ENCODE data around the gene IFNAR1.

The IFNAR1 gene

DNA sequence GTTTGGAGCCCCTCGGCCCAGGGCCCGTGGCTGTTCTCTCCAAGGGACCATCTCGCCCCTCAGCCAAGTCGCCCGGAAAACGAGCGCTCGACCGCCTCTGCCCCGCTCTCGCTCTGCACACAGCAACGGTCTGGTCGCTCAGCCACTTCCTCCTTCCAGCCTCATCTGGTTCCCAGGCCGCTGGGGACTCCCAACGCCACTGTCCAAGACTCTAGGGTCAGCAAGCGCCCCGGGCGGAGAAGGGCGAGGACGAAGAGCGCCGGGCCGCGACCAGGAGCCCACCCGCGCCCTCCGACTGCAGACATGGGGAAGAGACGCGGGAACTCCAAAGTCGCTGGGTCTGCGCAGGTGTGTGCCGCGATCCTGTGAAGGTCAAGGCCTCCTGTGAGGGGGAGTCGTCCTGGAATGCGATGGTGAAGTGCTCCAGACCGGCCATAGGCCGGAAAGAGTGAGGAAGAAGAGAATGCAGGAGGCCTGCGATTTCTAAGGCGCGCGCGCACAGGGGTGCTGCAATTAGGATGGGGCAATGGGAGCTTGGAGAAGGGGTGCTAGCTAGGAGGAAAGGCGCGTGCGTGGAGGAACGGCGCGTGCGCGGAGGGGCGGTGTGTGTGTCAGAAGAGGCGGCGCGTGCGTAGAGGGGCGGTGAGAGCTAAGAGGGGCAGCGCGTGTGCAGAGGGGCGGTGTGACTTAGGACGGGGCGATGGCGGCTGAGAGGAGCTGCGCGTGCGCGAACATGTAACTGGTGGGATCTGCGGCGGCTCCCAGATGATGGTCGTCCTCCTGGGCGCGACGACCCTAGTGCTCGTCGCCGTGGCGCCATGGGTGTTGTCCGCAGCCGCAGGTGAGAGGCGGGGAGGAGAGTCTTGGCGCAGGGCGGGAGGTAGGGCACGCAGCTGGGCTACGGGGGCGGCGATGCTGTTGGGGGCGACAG lies at the start of gene IFNAR1:
Gene IFNAR1 (plus strand): TSS at position 680 of the 931 bp plus-strand sequence. CDS start 86 bp downstream, at position 766.
- in situ Hi-C loops (cut with HindIII; ENCODE audit: low pct_unique_long_range_greater_than_20kb, low sequenced_read_pairs), result no loop called here
- peak; percentile 91 to 97 for DNase-seq (ENCODE audit: low read depth in 1 of 2, low spot score in 1 of 2)

DNA sequence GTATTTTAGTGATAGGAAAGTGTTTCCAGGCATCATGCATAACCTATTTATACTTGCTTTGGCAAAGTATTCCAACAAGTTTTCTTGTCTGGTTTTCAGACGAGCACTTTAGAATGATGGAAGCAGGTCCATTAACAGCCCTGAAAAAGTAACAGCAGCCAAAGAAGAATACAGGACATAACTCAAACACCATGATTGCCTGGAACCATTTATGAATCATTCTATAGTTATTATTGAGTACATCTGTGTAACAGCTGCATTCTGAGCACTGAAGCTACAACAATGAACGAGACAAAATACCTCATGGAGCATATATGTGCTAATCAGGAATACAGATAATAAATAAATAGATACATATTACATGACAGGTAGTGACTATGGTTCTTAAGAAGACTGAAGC lies 46.0 kb upstream of the IFNAR1 start:
- no peak for TF ChIP-seq JUND (IDR thresholded peaks at IDR 0.05; ENCODE audit: low read depth)
- in situ Hi-C loops (cut with HindIII; ENCODE audit: low pct_unique_long_range_greater_than_20kb, low sequenced_read_pairs), result no loop called here
- DNase-seq (ENCODE audit: low read depth in 1 of 2, low spot score in 1 of 2), result no peak

More for the DNA sequence above, at the start of gene IFNAR1:
- no peak for TF ChIP-seq JUND (IDR thresholded peaks at IDR 0.05; ENCODE audit: low read depth)

DNA sequence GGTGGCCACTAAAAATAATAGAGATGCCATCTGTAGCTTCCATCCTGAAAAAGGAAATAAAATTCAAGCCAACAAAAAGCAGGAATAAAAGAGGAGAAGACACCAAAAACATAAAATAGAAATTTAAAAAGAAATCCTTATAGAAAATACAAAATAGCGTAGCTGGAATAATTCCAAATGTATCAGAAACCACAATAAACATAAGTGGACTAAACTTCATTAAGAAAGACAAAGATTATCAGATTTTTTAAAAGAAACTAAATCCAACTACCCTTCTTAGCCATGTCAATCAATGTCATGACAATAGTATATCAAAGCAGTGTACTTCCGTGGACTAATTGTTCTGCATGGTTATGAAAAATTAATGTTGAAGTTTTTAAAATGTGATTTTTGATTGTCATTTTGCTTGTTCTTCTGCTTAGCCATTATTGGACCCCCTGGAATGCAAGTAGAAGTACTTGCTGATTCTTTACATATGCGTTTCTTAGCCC lies 45.4 kb upstream of the IFNAR1 start:
- DNase-seq (ENCODE audit: low read depth in 1 of 2, low spot score in 1 of 2), result no peak
- in situ Hi-C loops (cut with HindIII; ENCODE audit: low pct_unique_long_range_greater_than_20kb, low sequenced_read_pairs), result no loop called here
- no peak for TF ChIP-seq JUND (IDR thresholded peaks at IDR 0.05; ENCODE audit: low read depth)

DNA sequence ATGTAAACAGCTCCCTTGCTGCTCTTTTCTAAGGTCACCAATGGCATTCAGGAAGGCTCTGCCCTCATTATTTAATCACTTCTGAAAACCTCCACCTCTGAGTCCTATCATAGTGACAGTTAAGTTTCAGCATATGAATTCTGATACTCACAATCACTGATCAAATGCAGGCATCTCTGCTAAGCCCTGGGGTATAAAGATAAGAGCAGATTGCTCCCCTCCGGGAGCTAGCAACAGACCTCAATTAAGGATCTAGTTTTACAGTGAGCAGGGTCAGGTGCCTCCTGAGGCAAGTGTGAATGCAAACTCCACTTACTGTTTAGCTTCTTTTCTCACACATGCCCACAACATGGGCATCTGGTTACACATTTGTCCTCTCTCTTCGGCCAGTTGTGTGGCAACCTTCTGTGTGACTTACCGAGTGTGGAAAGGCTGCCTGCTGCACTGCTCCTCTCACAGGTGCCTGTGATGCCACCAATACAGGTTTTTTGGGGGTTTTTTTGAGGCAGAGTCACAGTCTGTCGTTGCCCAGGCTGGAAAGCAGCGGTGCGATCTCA lies 43.6 kb upstream of the IFNAR1 start:
- no peak for TF ChIP-seq JUND (IDR thresholded peaks at IDR 0.05; ENCODE audit: low read depth)
- no peak for DNase-seq (ENCODE audit: low read depth in 1 of 2, low spot score in 1 of 2)
- in situ Hi-C loops (cut with HindIII; ENCODE audit: low pct_unique_long_range_greater_than_20kb, low sequenced_read_pairs), result no loop called here

DNA sequence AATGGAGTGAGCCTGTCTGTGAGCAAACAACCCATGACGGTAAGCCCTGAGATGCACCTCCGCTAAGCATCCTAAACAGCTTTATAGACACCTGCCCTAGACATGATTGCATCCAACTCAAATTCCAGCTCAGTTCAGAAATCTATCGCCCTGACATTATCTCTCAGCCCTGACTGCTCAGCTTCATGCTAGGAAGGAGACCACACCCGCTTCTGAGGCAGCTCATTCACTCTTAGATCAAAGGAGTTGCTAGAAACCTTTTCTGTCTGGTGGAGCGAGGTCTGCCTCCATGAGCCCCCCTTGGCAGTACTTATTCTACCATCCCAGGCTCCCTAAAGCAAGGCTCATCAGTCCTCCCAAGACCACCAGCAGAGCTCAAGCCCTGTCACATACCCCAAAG lies 41.6 kb upstream of the IFNAR1 start:
- no peak for TF ChIP-seq JUND (IDR thresholded peaks at IDR 0.05; ENCODE audit: low read depth)
- in situ Hi-C loops (cut with HindIII; ENCODE audit: low pct_unique_long_range_greater_than_20kb, low sequenced_read_pairs), result no loop called here
- DNase-seq (ENCODE audit: low read depth in 1 of 2, low spot score in 1 of 2), result no peak

DNA sequence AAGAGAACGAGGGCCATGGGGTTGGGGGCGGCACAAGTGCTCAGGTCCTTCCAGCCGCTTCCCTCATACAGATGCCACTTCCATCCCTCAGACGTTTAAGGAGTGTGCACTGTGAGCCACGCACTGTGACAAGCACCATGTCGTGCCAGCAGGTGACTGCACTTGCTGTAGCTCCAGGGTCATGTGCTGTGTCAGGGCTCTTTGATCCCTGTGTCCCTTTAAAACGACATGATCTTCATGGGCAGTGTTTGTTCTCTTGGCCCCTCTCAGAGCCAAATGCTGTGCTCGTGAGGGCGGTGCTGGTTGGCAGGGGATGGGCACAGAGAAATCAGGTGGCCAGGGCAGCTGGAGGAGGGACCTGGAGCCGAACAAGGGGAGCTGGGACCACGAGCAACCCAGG lies 38.7 kb upstream of the IFNAR1 start:
- in situ Hi-C loops (cut with HindIII; ENCODE audit: low pct_unique_long_range_greater_than_20kb, low sequenced_read_pairs), result no loop called here
- TF ChIP-seq JUND (IDR thresholded peaks at IDR 0.05; ENCODE audit: low read depth), result no peak
- DNase-seq (ENCODE audit: low read depth in 1 of 2, low spot score in 1 of 2), result no peak

DNA sequence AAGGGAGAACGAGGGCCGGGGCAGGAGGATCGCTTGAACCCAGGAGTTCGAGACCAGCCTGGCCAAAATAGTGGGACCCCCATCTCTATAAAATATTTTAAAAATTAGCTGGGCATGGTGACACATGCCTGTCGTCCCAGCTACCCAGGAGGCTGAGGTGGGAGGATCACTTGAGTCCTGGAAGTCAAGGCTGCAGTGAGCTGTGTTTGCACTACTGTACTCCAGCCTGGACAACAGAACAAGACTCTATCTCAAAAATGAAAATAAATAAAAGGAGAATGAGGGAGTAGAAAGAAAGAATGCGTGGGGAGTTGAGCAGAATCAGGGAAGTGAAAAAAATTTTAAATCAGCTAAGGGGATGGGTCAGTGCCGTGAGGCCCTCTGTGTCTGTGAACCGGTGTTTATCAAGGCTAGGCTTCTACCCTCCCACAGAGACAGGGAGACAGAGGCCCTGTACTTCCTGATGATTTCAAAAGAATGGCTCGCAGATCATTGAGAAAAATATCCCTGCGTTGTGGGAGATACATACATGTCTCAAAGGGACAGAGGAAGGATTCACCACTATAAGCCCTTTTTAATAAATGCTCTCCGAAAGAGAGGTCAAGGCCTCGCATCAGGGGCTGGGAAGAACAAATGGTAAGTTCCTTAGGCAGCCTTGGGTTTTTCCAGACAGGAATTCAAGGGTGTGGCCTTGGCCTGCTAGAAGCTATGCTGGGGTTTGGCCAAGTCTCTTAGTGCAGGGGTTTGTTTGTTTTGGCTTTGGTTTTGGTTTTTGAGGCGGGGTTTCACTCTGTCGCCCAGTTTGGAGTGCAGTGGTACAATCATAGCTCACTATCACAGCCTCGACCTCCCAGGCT lies 37.9 kb upstream of the IFNAR1 start:
- in situ Hi-C loops (cut with HindIII; ENCODE audit: low pct_unique_long_range_greater_than_20kb, low sequenced_read_pairs), result no loop called here
- peak in 1 of 2 experiments; percentile 16 for DNase-seq (ENCODE audit: low read depth in 1 of 2, low spot score in 1 of 2)
- no peak for TF ChIP-seq JUND (IDR thresholded peaks at IDR 0.05; ENCODE audit: low read depth)

DNA sequence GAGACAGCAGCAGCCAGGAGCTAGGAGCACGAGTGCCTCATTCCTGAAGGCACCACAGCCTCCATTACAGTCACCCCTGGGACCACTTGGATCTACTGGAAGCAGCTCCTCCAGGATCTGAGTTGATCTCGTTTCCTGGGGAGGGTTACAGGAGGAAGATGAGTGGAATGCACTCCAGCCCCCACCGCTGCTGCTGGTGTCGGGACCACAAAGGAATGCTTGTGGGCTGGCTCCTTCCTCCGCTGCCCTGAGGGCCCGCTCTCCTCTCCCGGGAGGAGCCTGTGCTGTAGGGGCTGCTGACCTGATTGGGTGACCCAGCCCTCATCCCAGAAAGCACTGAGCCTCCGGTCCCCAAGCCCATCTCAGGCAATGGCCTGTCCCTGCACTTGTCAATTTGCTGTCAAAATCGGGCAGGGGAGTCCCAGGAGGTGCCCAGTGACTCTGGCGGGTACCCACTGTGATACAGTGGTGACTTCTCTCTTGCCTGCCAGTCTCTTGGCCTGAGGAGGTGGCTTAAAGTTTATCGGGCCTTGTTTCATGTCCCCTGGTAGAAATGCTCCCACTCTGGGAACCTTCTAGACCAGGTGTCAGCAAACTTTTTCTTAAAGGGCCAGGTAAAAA lies 35.5 kb upstream of the IFNAR1 start:
- DNase-seq (ENCODE audit: low read depth in 1 of 2, low spot score in 1 of 2), result no peak
- no peak for TF ChIP-seq JUND (IDR thresholded peaks at IDR 0.05; ENCODE audit: low read depth)
- in situ Hi-C loops (cut with HindIII; ENCODE audit: low pct_unique_long_range_greater_than_20kb, low sequenced_read_pairs), result no loop called here

DNA sequence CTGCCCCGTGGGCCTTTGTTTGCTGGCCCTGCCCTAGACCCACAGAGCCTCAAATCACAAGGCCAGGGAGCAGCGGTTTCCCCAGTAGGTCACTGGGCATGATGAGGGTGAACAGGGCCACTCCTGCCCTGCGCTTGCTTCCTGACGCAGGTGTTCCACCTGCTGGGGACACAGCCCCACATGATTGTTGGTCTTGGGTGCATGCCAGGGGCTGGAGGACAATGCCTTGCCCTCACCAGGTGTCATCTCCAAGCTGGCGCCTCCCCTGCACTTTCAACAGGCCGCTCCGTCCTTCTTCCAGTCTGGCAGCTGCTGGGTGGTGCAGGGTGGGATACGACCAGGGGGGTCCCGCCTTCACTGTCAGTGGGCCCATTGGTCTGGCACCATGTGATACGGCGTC lies 34.3 kb upstream of the IFNAR1 start:
- in situ Hi-C loops (cut with HindIII; ENCODE audit: low pct_unique_long_range_greater_than_20kb, low sequenced_read_pairs), result no loop called here
- no peak for DNase-seq (ENCODE audit: low read depth in 1 of 2, low spot score in 1 of 2)
- TF ChIP-seq JUND (IDR thresholded peaks at IDR 0.05; ENCODE audit: low read depth), result no peak

DNA sequence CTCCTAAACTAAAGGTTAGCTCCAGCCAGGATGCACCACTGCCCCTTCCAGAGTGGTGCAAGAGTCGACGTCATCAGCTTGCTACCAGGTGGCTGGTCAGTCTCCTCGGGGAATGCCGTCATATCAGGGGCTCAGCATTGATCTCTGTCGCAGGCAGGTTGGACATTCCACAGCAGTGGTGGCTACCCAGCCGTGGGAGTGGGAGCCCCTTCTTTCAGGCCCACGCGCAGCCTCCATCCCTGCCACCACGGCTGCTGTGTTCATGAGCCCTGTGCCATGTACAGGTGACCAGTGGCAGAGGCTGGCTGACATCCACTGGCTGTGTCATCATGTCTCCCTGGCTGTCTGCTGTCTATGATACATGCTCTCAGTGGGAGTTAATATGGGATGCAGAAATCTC lies 33.1 kb upstream of the IFNAR1 start:
- TF ChIP-seq JUND (IDR thresholded peaks at IDR 0.05; ENCODE audit: low read depth), result no peak
- DNase-seq (ENCODE audit: low read depth in 1 of 2, low spot score in 1 of 2), result no peak
- in situ Hi-C loops (cut with HindIII; ENCODE audit: low pct_unique_long_range_greater_than_20kb, low sequenced_read_pairs), result no loop called here

DNA sequence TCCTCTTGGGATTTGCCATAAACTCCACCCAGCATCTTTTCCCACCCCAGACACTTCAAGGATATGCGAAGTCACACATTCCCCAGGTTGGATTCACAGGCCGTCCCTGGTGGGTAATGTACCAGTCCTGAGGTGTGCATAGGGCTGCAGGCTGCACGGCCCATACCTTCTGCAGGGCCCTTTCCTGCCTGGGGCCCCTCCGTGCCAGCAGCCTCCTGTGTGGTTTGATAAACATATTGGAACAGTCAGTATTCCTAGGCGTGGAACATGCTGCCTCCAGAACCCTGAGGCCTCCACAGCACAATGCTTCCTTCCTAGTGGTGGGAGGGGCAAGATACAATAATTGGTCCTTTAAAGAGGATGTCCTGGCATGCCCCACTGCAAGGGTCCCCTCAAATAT lies 32.0 kb upstream of the IFNAR1 start:
- no peak for TF ChIP-seq JUND (IDR thresholded peaks at IDR 0.05; ENCODE audit: low read depth)
- DNase-seq (ENCODE audit: low read depth in 1 of 2, low spot score in 1 of 2), result no peak
- in situ Hi-C loops (cut with HindIII; ENCODE audit: low pct_unique_long_range_greater_than_20kb, low sequenced_read_pairs), result no loop called here

DNA sequence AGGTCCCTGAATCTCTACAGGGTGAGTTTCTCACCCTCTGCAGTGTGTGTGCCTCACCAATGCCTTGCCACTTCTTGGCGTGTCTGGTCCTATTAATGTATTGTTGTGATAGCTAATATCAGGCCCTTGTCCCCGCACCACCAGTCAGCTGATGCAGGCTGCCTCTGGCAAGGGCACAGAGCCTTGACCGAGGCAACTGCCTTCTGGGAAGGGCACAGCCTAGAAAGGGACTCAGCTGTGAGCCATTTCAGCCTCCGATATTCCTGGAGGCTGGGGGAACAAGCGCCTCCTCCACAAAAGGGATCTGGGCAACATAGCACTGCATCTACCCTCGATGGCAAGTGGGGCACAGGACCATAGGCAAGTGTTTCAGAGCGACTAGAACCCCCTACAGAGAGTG lies 31.6 kb upstream of the IFNAR1 start:
- no peak for TF ChIP-seq JUND (IDR thresholded peaks at IDR 0.05; ENCODE audit: low read depth)
- in situ Hi-C loops (cut with HindIII; ENCODE audit: low pct_unique_long_range_greater_than_20kb, low sequenced_read_pairs), result no loop called here
- DNase-seq (ENCODE audit: low read depth in 1 of 2, low spot score in 1 of 2), result no peak
